Tibial artery (tissue), 4 donors: Measurements from ENCODE around the gene MTCH1.
A peak's percentile ranks its signal among the peaks of the same experiment; 100 is the strongest.

ENCODE experiments used
- DNase-seq, 2 donors: peaks; one replicate each; pipeline ENCODE4 v3.0.0-alpha.2; 2019
- H3K27ac ChIP-seq, 2 donors: fragments of 200-600 bp; sonication (generic) in 1 of 2; 1 replicate in 1 of 2; 2 replicates in 1 of 2; pipeline ENCODE4 v1.5.1; 2018 to 2019; ENCODE audit warnings: mild to moderate bottlenecking in 1 of 2
- H3K27me3 ChIP-seq, 2 donors: fragments of 200-600 bp; sonication (generic) in 1 of 2; one replicate each; pipeline versions ENCODE4 v1.5.1 to v1.6.0; 2016 to 2019
- H3K36me3 ChIP-seq, 3 donors: fragments of 200-600 bp; sonication (generic) in 2 of 3; one replicate each; pipeline ENCODE4 v1.5.1; 2016 to 2019; ENCODE audit warnings: mild to moderate bottlenecking in 2 of 3
- H3K4me1 ChIP-seq, 4 donors: fragments of 200-600 bp; sonication (generic) in 2 of 4; 1 replicate in 3 of 4; 2 replicates in 1 of 4; pipeline ENCODE4 v1.5.1; 2016 to 2019
- H3K4me3 ChIP-seq, 2 donors: fragments of 200-600 bp; sonication (generic) in 1 of 2; 1 replicate in 1 of 2; 2 replicates in 1 of 2; pipeline ENCODE4 v1.5.1; 2018 to 2019; ENCODE audit warnings: mild to moderate bottlenecking in 2 of 2
- H3K9me3 ChIP-seq, 3 donors: fragments of 200-600 bp; sonication (generic) in 1 of 3; one replicate each; pipeline ENCODE4 v1.5.1; 2016 to 2019
- intact Hi-C: fragments of 100-400 bp; cut with DNase I; formaldehyde crosslinking; loops from one replicate; pipeline ENCODE4 v1.15.0; 2023; ENCODE audit warnings: low total_unique reads
- TF ChIP-seq, protein P1 (sequence below), 2 experiments: fragments of 200-600 bp in 1 of 2; fragments of 450-650 bp in 1 of 2; IDR thresholded peaks; one replicate each; pipeline ENCODE4 v1.5.1; 2017 to 2019; ENCODE audit warnings: antibody characterized with exemption in 2 of 2, mild to moderate bottlenecking in 1 of 2, moderate library complexity in 1 of 2

MTCH1 gene

GRCh38 chr6:36963451-36964290 lies 22.3 kb downstream of the MTCH1 start:
- no peaks in the 10 kb centered on the region for H3K27me3 ChIP-seq
- intact Hi-C loops: no loop called here
- peaks cover 16 to 27% (median 24%) of the 10 kb centered on the region in 3 donors for H3K36me3 ChIP-seq
- H3K9me3 ChIP-seq: no peaks in the 10 kb centered on the region
- H3K27ac ChIP-seq: no peak overlapping the region
- no peak overlapping the region for H3K4me3 ChIP-seq
- TF ChIP-seq, protein P1, sequence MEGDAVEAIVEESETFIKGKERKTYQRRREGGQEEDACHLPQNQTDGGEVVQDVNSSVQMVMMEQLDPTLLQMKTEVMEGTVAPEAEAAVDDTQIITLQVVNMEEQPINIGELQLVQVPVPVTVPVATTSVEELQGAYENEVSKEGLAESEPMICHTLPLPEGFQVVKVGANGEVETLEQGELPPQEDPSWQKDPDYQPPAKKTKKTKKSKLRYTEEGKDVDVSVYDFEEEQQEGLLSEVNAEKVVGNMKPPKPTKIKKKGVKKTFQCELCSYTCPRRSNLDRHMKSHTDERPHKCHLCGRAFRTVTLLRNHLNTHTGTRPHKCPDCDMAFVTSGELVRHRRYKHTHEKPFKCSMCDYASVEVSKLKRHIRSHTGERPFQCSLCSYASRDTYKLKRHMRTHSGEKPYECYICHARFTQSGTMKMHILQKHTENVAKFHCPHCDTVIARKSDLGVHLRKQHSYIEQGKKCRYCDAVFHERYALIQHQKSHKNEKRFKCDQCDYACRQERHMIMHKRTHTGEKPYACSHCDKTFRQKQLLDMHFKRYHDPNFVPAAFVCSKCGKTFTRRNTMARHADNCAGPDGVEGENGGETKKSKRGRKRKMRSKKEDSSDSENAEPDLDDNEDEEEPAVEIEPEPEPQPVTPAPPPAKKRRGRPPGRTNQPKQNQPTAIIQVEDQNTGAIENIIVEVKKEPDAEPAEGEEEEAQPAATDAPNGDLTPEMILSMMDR (IDR thresholded peaks at IDR 0.05): no peak
- DNase-seq: peak in 1 of 2 donors; percentile 70
- H3K4me1 ChIP-seq: peaks cover 0 to 20% (median 2%) of the 10 kb centered on the region in 4 donors

- intact Hi-C loops: no loop called here
- H3K4me1 ChIP-seq: peaks cover 0 to 20% (median 2%) of the 10 kb centered on the region in 4 donors
- no peak overlapping the region for H3K27ac ChIP-seq
- no peak overlapping the region for H3K4me3 ChIP-seq
- peaks cover 8 to 19% (median 16%) of the 10 kb centered on the region in 3 donors for H3K36me3 ChIP-seq
- H3K27me3 ChIP-seq: no peaks in the 10 kb centered on the region
- H3K9me3 ChIP-seq: no peaks in the 10 kb centered on the region
- TF ChIP-seq, protein P1 (IDR thresholded peaks at IDR 0.05): no peak
- DNase-seq: peak; percentile 78 to 79
Measured at GRCh38 chr6:36962874-36963273, 23.1 kb downstream of the MTCH1 start.

- TF ChIP-seq, protein P1 (IDR thresholded peaks at IDR 0.05): no peak
- peaks cover 0 to 20% (median 2%) of the 10 kb centered on the region in 4 donors for H3K4me1 ChIP-seq
- DNase-seq: peak in 1 of 2 donors; percentile 58
- H3K27ac ChIP-seq: no peak overlapping the region
- intact Hi-C loops: no loop called here
- H3K4me3 ChIP-seq: no peak overlapping the region
- no peaks in the 10 kb centered on the region for H3K9me3 ChIP-seq
- peaks cover 0 to 9% (median 5%) of the 10 kb centered on the region in 3 donors for H3K36me3 ChIP-seq
- H3K27me3 ChIP-seq: no peaks in the 10 kb centered on the region
Measured at GRCh38 chr6:36961441-36962435, 24.3 kb downstream of the MTCH1 start.

GRCh38 chr6:36959555-36960250 lies 26.3 kb downstream of the MTCH1 start:
- no peak overlapping the region for H3K27ac ChIP-seq
- H3K36me3 ChIP-seq: no peaks in the 10 kb centered on the region
- no peak overlapping the region for H3K4me3 ChIP-seq
- H3K9me3 ChIP-seq: no peaks in the 10 kb centered on the region
- peaks cover 0 to 17% (median 2%) of the 10 kb centered on the region in 4 donors for H3K4me1 ChIP-seq
- intact Hi-C loops: no loop called here
- peak in 1 of 2 donors; percentile 41 for DNase-seq
- TF ChIP-seq, protein P1 (IDR thresholded peaks at IDR 0.05): no peak
- H3K27me3 ChIP-seq: no peaks in the 10 kb centered on the region
